ENCODE measurements around the gene TBC1D9B.
A peak's percentile ranks its signal among the peaks of the same experiment; 100 is the strongest.

The TBC1D9B gene

DNA sequence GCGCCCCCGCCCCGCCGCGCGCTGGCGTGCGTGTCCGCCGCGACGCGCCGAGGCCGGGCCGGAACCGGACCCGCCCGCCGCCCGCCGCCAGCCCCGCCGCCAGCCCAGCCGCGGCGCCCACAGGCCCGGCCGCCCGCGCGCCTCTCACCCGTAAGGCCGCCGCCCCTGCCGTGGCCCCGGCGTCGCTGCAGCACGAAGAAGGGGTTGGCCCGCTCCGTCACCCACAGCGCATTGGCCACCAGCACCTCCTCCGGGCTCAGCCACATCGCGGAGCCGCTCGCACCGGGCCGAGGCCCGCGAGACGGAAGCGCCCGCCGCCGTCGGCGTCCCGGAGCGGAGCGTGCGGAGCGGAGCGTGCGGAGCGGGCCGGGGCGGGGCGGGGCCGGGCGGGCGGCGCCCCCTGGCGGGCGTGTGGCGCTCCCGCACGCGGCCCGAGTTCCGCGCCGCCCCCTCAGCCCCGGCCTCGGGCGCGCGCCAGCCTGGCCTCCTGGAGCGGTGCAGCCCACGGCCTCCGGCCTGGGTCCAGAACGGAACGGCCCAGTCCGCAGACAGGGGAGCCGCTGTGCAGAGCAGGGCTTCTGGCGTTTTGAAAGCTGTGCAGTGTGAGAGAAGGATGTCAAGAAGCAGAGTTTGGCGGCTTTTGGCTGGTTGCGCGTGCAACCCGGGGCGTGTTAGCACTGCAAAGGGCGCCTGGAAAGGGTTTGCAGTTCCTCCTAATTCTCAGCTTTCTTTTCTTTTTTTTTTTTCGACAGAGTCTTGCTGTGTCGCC is at the start of gene TBC1D9B:
TSS of gene TBC1D9B (minus strand) at position 342 of the 769 bp plus-strand sequence. CDS start at position 266, 76 bp downstream.
- peak; percentile 53 to 60 for DNase-seq

DNA sequence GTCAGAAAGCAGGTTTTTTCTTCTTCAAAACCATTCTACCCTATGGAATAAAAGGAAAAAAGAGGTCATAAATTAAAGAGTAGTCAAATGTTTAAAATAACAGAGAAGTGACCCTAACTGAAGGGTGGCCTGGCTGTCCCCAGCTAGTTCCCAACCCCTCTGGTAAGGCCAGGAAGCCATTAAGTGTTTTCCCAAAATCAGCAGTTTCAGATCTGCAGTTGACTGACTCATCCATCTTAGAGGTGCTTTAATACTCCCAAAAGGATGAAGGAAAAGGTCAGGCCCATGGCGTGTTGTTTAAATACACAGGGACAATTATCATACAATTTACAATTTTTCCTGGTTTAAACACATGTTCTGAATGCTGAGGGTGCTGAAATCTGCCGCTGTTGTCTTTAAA is 47.9 kb upstream of the TBC1D9B start:
- DNase-seq = no peak

DNA sequence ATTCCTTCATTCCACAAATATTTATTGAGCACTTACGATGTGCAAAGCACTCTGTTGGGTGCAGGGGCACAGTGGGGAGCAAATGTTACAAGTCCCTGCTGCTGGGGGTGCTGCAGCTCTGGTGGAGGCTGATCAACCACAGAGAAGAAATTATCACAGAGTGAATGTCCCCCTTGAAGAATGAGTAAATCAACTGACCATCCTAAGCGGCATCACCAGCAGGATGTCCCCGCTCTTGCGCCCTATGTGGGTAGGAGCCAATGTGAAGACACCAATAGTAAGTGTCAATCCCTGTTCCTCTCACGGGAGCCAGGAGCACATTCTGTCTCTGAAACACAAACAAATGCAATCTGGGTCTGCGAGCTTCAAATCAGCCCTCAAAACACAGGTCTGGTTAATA is 47.4 kb upstream of the TBC1D9B start:
- no peak for DNase-seq

DNA sequence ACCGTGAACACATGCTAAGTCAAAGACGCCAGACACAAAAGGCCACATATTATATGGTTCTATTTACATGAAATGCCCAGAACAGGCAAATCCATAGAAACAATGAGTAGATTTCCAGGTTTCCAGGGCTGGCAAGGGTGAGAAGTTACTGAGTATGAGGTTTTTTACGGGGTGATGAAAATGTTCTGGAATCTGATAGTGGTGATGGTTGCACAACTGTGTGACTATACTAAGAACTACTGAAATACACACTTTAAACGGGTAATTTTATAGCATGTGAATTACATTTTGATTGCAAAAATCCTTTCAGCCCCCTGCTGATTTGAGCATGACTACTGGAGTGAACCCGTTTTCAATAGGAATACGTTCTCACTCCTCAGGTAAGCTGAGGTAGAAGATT is 46.7 kb upstream of the TBC1D9B start:
- no peak for DNase-seq

DNA sequence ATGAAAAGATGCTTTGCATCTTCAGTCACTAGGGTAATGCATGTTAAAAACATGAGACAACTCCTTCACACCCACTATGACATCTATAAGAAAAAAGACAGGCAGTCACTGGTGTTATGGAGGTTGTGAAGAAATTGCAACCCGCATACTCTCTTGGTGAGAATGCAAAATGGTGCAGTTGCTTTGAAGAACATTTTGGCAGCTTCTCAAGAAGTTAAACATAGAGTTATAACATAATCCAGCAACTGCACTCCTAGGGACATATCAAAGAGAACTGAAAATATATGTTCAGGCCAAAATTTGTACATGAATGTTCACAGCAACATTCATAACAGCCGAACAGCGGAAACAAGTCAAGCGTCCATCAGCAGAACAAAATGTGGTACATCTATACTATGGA is 46.3 kb upstream of the TBC1D9B start:
- DNase-seq = no peak

DNA sequence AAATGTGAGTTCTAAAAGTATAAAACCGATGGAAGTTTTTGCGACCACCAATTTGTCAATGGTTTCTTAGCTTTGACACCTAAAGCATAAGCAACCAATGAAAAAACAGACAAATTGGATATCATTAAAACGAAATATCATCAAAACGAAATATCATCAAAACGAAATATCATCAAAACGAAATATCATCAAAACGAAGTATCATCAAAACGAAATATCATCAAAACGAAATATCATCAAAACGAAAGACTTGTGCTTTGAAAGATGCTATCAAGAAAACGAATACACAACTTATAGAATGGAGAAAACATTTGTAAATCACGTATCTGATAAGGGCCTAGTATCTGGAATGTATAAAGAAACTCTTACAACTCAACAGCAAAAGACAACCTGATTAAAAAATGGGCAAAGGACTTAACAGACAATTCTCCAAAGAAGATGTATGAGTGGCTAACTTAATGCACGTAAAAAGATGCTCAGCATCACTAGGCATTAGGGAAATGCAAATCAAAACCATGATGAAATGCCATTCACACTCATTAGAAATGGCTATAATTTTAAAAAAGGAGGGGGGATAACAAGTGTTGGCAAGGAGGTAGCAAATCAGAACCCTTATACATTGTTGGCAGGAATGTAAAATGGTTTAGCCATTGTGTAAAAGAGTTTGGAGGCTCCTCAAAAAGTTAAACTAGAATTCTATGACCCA is 29.4 kb upstream of the TBC1D9B start:
- no peak for DNase-seq

DNA sequence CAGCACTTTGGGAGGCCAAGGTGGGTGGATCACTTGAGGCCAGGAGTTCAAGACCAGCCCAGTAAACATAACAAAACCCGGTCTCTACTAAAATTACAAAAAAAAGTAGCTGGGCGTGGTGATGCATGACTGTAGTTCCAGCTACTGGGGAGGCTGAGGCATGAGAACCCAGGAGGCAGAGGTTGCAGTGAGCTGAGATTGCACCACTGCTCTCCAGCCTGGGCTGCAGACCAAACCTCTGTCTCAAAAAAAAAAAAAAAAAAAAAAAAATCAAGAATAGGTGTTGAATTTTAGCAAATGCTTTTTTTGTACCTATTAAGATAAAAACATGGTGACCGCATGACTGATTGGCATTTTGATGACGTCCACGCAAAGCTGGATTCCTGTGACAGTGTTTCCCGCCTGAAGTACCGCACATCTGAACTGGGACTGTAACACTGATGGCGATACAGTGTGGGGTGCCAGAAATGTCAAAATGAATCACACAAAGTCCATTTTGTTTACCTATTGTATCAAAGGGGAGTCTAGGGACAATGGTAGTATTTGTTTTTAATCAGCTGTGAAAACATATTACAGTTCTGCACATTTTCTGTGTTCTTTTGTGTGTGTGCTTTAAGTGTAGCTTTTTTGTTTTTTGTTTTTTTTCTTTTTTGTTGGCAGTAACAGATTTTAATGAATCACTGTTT is 23.2 kb upstream of the TBC1D9B start:
- DNase-seq = no peak

DNA sequence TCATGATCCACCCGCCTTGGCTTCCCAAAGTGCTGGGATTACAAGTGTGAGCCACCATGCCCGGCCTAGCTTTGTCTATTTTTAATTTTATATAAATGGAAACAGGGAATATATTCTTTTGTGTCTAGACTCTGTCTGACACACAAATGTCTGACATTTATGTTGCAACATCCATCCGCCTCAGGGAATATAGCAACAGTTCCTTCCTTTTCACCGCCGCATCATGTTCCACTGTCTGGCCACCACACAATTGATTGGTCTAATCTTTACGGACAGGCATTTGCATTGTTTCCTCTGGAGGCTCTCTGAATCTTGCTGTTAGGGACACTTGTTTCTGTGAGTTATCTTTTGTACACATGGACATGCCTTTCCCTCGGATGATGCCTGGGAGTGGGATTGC is 20.1 kb upstream of the TBC1D9B start:
- DNase-seq = no peak

DNA sequence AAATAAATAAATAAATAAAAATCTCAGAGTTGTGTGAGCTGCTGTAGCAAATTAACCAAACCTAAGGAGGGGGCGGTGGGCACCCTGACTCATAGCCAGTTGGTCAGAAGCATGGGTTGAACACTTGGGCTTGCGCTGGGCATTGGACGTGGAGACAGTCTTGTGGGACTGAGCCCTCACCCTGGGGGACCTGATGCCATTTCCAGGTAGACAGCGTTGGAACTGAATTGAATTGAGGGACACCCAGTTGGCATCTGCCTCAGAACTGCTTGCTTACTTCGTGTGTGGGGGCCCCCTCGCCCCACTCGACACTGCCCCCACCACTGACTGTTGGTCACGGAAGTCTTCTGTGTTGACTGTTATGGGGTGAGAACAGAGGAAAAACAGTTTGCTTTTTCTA is 19.0 kb upstream of the TBC1D9B start:
- no peak for DNase-seq

DNA sequence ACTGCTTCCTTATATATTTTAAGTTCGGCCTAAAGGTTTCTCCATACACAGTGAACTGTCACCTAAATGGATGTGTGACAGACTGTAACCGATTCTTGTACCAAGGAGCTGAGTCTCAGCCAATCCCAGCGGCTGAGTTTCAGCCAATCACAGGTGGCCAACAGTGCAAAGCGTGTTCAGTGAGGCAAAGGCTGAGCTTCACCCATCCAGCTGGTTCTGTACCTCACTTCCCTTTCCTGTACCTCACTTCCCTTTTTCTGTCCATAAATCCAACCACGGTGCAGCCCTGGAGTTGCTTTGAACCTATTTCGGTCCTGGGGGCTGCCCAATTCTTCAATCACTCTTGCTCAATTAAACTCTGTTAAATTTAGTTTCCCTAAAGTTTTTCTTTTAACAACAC is 15.7 kb upstream of the TBC1D9B start:
- no peak for DNase-seq

DNA sequence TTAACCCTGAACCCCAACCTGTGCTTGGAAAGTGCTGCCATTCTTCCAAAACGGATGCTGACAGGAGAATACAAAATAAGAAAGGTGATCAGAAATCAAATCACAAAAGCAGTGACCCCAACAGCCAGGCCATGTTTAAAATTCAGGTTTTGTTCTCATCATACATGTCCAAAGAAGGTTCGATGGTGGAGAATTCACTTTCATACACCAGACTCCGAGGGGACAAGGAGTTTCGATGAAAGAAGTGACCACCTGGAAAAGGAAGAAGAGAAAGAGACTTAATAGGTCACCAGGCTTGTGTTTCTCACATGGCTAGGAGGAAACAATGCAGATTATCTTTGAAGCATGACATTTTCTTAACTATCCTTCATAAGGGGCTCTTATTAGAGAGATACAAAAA is 12.5 kb upstream of the TBC1D9B start:
- DNase-seq = no peak

DNA sequence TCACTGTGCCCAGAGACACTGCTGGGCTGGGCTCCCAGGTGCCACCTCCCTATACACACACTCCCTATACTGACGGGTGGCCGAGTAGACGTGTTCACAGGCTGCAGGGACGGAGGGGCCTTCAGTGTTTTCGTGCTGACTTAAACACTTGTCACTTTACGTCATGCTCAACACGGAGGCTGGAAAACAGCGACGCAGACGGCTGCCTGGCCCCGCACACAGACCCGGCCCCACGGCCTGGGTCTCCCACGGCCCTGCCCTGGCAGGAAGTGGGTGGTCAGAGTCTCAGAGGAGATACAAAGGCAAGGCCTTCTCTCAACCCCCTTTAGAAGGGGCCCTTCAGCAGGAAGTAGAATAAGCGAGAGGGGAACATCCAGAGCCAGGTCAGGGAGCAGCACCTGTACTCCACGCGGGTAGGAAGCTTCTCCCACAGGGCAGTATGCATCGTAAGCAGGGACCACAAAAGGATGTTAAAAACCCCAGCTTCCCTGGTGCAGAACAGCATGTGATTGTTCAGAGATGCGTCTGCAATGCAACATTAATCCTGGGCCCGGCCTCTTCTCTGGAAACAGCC is 11.9 kb upstream of the TBC1D9B start:
- no peak for DNase-seq

DNA sequence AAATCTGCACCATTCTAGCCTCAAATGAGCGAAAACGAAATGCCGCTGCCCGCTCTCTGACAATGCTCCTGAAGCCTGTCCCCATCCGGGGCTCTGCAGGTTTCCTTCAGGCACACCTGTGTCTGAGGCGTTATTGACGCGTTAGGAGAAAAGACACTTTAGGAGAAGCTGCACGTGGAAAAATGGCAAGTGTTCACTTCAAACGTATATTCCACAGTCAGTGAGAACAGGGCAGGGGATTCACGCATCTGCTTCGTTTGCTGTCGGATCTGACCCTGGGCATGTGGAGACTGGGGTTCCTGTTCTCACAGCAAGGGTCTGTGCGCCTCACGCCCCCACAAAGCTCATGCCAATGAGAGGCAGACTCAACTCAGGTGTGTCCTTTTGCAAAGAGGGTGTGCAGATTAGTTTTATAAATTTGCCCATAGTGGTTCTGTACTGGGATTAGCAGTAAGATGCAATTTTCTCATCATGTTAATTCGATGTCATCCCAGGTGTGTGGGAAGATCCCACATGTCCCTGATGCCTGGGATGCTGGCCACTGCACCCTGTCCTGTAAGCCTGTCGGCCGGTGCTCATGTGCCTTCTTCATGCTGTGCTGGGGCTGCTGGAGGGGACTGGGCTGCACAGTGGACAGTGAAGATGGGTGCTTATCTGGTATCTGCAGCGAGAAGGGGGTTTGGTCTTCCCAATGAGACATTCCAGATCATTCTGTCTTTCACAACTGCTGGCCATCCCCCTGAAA is 11.2 kb upstream of the TBC1D9B start:
- no peak for DNase-seq

DNA sequence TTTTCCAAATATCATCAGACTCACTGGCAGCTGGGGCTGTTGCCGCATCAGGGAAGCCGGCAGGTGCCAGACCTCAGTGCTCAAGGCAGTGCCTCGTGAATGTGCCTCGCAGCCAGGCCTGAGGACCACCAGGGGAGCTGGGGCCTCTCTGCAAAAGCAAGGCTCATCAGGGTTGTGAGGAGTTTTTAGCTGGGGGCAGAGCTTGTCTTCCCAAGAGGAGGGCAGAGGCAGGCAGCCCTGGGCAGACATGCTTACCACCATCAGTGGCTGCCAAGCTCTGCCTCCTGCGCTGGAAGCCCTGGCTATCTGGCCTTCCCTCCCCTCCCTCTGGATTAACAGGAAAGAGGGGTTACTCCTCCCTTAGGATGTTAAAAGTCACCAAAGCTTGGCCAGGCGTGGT is 8.8 kb upstream of the TBC1D9B start:
- no peak for DNase-seq

DNA sequence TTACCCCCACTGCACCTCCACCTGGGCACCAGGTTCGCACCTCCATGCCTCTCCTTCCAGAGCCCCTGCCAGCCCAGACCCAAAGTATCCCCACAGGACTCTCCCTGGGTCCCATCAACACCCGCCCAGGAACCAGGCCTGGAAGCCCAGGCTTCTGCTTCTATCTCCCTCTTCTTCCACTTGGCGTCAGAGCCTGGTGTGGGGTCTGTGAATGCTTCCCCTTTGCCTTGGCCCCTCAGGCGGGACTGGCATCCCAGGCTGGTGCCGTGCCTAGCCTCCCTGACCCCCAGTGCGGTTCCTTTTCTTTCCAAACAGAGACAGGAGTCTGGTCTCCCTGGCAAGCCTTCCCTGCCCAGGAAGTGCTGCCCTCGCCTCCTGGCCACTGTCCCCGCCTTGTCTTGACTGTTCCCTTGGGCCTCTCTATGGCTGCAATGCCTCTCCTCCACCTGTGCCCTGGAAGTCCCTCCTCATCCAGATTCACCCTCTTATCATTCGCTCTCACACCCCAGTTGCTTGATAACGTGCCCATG is 7.8 kb upstream of the TBC1D9B start:
- DNase-seq = no peak

DNA sequence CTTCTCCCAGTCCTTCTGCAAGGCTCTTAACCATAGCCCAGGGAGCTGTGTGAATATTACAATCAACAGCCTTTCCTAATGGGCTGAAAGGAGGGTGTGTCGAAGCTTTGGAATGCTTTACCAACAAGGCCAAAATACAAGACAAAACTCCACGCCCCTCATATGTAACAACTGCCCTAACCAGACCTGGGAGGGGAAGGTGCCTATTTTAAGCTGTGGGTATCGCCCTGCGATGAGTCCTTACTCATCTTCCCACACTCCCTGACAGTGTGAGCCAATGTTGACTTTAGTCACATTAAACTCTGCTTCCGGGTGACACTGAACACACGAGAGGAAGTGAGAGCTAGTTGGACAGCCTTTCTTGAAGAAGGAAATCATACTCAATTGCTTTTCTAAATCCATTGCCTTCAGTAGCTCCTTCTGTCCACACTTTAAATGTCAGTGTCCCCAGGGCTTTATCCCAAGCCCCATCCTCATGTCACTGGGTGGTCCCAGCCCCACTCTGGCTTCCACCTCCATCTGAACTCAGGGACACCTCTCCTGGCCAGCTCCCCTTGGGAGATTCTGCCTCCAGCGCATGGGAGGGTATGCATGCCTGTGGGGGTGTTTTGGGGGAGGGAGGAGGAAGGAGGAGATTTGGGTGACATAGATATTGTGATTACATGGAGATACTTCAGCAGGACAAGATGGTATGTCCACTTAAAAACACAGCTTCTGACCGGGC is 6.5 kb upstream of the TBC1D9B start:
- DNase-seq = no peak

DNA sequence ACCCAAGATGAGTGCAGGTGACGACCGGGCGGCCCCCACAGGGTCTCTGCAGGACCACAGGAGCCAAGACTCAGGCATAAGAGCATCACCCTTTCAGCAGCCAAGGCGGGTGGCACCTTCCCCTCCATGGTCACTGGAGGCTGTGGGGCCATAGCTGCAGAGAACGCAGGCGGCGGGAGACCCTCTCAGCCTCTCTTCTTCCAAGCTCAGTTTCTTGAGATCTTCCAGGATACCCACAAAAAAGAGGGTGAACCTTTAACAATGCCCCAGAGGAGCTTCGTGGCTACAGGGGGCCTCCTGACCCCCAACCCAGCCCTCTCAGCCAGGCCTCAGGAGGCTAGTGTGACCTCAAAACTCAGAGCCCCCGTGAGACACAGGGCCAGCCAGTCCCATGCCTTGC is 5.8 kb upstream of the TBC1D9B start:
- DNase-seq = no peak

DNA sequence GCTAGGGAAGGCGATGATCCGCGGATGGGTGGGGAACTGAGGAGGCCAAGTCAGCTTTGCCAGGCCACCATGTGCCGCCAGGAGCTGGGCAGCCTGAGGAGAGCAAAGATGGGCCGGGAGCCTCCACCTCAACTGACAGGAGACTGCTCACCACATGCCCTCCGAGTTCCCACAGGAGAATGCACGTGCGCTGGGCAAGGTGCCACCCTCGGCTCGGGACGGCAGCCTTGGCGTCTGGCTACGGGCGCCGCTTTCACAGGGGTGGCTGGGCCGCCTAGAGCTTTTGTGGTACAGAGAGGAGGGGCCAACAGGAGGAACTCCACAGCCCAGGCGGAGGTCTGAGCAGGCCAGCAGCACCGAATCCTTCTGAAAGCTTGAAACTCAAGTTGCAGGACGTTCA is 5.3 kb upstream of the TBC1D9B start:
- no peak for DNase-seq

DNA sequence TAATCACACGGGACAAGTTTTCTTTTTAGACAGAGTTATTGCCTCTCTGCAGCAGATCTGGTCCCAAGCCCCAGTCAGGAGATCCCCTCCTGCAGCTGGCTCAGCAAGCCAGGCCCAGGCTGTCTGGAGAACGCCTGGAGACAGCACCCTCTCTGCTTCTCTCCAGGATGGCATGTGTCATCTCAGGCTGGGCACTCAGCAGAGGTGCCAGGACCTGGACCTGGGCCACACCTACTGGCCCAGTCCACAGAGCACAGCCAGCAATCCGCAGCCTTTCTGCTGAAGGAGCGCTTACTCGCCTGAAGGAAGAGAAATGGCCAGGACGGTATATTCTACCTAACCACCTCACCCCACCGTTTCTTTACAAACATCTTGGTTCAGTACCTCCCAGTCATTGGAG is 4.7 kb upstream of the TBC1D9B start:
- DNase-seq = no peak

DNA sequence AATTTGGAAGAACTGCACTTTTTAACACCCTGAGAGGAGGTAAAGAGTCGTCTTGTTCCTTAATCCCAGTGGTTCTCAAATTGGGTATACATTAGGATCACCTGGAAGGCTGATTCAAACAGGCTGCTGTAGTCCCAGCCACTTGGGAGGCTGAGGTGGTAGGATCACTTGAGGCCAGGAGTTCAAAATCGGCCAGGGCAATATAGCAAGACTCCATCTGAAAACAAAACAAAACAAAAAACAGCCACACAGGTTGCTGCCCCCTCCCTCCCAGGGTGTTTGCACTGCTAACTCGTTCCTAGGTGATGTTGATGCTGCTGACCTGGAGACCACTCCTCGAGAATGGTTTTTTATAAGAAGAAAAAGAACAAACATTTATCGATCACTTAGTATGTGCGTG is 1.5 kb upstream of the TBC1D9B start:
- no peak for DNase-seq

DNA sequence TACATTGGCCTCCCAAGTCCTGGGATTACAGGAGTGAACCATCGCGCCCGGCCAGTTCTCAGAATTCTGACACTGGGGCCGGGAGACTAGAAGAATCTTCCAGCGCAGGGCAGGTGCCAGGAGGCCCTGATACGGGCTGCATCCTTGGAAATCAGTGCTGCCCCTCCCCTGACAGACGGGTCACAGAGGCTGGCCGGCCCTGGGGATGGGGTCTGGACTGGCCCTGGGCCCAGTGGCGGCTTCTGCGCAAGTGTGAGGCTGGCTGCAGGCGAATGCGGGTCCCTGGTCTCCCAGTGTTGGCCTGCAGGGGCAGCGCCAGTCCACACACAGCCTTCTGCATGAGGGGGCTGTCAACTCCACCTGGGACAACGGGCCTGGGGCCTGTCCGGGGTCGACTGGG is 831 bp upstream of the TBC1D9B start:
- DNase-seq = peak in 1 of 2 experiments; percentile 9

Measured in activated CD4-positive, alpha-beta T cell treated with anti-CD3 and anti-CD28 coated beads, Interleukin-2, amount 50 U/mL, for 48 hours (primary cell).